Stimulated activated effector memory CD8-positive, alpha-beta T cell treated with anti-CD3 and anti-CD28 coated beads, Interleukin-12 subunit alpha, Interleukin-12 subunit beta, amount 100 ng/mL, for 72 hours (primary cell): Measurements from ENCODE around the gene MBNL3.
A peak's percentile ranks its signal among the peaks of the same experiment; 100 is the strongest.
"Not testable (repeated sequence)": the region's sequence is repeated elsewhere in the genome, so short reads cannot be mapped to it uniquely, and the experiment has no call there.

Experiments
- ATAC-seq: fragments of 150-1000 bp; cut with Tn5 transposase; 2 replicates; pipeline ENCODE4 v1.10.0; 2021
- DNase-seq, 2 donors: peaks; one replicate each; pipeline ENCODE4 v3.0.0; 2021 to 2022; ENCODE audit warnings: low spot score in 2 of 2
- H3K27ac Mint-ChIP-seq: one replicate; pipeline ENCODE4 v1.8.0; 2022; ENCODE audit warnings: mild to moderate bottlenecking, mixed read lengths
- H3K36me3 Mint-ChIP-seq: one replicate; pipeline ENCODE4 v1.8.0; 2022; ENCODE audit warnings: mild to moderate bottlenecking, mixed read lengths
- H3K4me1 Mint-ChIP-seq: one replicate; pipeline ENCODE4 v1.8.0; 2022; ENCODE audit warnings: mixed read lengths
- H3K4me3 Mint-ChIP-seq: one replicate; pipeline ENCODE4 v1.8.0; 2022; ENCODE audit warnings: mild to moderate bottlenecking, mixed read lengths
- H3K9me3 Mint-ChIP-seq: one replicate; pipeline ENCODE4 v1.8.0; 2022; ENCODE audit warnings: mixed read lengths

MBNL3 gene

DNA sequence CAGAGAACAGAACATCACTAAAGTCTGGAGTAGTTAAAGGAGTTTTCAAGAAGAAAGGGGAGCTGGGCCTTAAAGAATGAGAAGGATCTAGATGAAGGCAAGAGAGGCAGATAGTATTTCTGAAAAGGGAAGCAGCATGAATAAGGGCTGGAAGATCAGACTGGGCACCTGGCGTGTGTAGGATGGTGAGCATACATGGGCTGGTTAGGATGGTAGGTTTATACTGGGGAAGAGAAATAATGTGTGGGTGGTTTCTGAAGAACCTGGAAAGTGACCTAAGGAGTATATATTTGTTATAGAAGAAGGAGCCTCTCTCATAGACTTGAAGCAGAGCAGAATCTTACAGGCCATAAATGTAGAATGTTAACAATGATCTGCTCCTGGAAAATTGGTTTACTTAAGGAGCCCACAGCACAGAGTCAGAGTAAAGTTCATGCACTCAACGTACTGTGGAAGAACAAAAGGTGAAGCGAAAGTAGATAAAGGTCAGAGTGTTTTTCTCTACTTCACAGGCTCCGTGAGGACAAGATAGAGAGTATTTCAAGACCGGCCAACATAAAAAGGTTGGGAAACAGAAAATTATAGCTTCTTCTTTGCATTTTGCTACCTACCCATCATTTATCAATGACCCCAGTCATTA, 35.8 kb downstream of the MBNL3 start:
- ATAC-seq (no peak), DNase-seq (no peak)
- peaks cover 8% of the 10 kb centered on the region for H3K9me3 Mint-ChIP-seq
- no peaks in the 10 kb centered on the region for H3K36me3 Mint-ChIP-seq
- no peak overlapping the region for H3K27ac Mint-ChIP-seq
- peaks cover 6% of the 10 kb centered on the region for H3K4me1 Mint-ChIP-seq
- H3K4me3 Mint-ChIP-seq: no peak overlapping the region

DNA sequence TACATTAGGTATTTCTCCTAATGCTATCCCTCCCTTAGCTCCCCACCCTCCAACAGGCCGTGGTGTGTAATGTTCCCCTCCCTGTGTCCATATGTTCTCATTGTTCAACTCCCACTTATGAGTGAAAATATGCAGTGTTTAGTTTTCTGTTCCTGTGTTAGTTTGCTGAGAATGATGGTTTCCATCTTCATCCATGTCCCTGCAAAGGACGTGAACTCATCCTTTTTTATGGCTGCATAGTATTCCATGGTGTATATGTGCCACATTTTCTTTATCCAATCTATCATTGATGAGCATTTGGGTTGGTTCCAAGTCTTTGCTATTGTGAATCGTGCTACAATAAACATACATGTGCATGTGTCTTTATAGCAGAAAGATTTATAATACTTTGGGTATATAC, 42.9 kb downstream of the MBNL3 start:
- not testable (repeated sequence) for ATAC-seq, DNase-seq, H3K4me3 Mint-ChIP-seq, H3K9me3 Mint-ChIP-seq, H3K27ac Mint-ChIP-seq, H3K36me3 Mint-ChIP-seq, H3K4me1 Mint-ChIP-seq

DNA sequence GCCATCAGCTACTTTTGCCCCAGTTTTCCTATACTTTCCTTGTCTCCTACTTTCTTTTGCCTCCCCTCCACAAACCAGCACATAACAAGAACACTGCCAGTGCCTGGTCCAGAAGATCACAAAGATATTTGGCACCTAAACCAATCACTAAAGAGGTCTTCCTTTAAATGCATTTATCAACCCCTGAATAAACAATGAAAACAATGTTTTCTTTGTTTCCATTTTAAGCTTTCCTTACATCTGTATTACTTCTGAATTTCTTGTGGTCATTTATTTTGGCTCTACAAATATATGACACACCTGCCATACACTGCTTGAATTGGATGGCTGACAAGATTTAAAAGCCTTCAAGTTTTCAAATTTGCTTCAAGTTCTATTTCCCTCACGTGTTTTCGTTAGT, 43.9 kb downstream of the MBNL3 start:
- ATAC-seq (no peak), DNase-seq (no peak)
- no peak overlapping the region for H3K27ac Mint-ChIP-seq
- H3K4me1 Mint-ChIP-seq: peaks cover 5% of the 10 kb centered on the region
- no peaks in the 10 kb centered on the region for H3K36me3 Mint-ChIP-seq
- no peak overlapping the region for H3K4me3 Mint-ChIP-seq
- peaks cover 8% of the 10 kb centered on the region for H3K9me3 Mint-ChIP-seq

DNA sequence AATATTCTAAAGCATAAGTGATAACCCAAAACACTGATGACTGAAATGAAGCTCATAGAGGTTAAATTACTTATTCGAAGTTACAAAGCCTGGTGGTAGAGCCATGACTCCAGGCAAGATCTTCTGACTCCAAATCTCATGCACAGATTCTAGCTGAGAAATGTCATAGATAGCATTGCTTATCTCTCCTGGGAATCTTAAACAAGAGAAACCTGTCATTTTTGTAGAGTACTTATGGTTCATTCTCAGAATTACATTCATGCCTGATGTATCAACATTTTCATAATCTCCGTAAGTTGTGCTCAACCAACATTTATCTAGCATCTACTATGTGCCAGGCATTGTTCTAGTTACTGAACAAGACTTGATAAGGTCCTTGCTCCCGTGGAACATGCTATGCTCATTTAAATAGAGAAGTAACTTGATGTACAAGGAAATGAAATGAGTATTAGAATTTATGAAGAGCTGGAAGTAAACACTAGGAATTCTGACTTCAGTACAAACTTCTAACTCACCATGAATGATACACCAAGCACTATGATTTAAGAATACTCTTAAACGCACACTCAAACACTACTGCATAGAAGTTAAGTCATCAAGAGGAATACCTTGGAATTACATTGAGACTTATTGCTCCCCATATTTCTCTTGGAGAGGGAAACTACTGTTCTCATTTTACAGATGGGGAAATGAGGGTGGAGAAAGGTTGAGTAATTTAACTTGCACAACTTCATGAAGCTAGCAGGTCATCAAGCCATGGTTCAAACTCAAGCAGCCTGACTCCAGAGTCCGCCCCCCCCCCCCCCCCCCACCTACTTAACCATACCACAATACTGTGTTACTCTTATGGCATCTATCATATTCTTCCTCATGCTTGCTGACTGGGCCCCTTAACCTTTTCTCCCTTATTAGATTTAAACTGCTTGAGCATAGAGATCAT, 45.4 kb downstream of the MBNL3 start:
- Mint-ChIP-seq H3K27ac (no peak overlapping the region), H3K4me1 (peaks cover 5% of the 10 kb centered on the region), H3K9me3 (peaks cover 2% of the 10 kb centered on the region), H3K4me3 (no peak overlapping the region), H3K36me3 (no peaks in the 10 kb centered on the region)
- ATAC-seq: no peak
- no peak for DNase-seq

DNA sequence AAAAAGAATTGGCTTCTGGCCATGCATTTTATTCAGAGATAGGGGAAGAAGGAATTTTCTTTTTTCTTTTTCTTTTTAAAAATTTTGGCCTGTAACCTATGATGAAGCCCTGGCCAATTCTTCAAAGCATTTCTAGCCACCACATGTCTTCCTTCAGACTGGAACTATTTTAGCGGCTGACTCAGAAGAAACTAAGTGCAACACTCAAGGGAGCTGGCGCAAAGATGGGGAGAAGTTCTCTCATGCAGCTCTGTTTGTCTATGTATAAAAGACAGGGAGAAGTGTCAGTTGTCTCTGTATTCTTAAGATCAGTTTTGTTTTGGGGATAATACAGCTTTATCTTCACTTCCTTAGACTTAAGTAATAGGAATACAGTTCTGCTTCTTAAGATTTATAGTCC, 46.1 kb downstream of the MBNL3 start:
- no peak for DNase-seq

DNA sequence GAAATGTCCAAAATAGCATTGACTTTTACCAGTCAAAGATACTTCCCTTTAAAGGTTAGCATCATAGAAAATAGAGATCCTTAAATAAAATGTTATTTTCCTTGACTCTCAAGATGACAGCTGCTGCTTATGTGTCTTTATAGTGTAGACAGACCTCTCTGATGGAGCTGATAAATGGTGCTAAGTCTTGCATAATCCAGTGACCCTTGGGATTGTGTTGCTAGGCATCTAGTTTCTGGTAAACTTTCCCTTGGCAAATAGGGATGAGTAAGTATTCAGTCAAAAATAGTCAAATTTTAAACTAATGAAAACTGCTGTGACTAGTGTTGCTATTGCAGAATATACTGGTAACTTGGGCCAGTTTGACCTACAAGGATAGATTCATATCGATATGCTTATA, 53.6 kb downstream of the MBNL3 start:
- H3K4me3 Mint-ChIP-seq: no peak overlapping the region
- no peaks in the 10 kb centered on the region for H3K4me1 Mint-ChIP-seq
- H3K27ac Mint-ChIP-seq: no peak overlapping the region

More for the DNA sequence above, 46.1 kb downstream of the MBNL3 start:
- no peak overlapping the region for H3K27ac Mint-ChIP-seq
- no peaks in the 10 kb centered on the region for H3K36me3 Mint-ChIP-seq
- H3K9me3 Mint-ChIP-seq: no peaks in the 10 kb centered on the region
- H3K4me1 Mint-ChIP-seq: peaks cover 5% of the 10 kb centered on the region
- ATAC-seq: no peak
- no peak overlapping the region for H3K4me3 Mint-ChIP-seq

DNA sequence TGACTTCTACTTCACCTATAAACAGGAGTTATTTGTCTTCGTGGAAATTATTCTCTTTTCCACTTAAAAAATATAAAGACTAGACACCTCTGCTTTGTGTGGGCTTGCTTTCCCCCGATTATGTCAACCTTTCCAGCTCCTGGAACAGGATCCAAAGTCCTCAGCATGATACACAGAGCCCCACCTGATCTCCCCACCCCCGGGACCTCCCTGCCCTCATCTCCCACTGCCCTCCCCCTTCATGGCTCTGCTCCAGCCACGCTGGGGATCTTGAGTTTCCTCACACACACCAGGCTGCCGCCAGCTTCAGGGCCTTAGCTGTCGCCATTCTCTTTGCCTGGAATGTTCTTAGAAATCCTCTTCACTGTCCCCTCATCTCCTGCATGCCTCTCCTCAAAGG, 55.3 kb downstream of the MBNL3 start:
- no peak for ATAC-seq
- Mint-ChIP-seq H3K4me3 (no peak overlapping the region), H3K4me1 (no peaks in the 10 kb centered on the region), H3K9me3 (no peaks in the 10 kb centered on the region), H3K36me3 (no peaks in the 10 kb centered on the region), H3K27ac (no peak overlapping the region)
- no peak for DNase-seq

More for the DNA sequence above, 53.6 kb downstream of the MBNL3 start:
- DNase-seq (no peak), ATAC-seq (no peak)
- no peaks in the 10 kb centered on the region for H3K9me3 Mint-ChIP-seq
- H3K36me3 Mint-ChIP-seq: no peaks in the 10 kb centered on the region

DNA sequence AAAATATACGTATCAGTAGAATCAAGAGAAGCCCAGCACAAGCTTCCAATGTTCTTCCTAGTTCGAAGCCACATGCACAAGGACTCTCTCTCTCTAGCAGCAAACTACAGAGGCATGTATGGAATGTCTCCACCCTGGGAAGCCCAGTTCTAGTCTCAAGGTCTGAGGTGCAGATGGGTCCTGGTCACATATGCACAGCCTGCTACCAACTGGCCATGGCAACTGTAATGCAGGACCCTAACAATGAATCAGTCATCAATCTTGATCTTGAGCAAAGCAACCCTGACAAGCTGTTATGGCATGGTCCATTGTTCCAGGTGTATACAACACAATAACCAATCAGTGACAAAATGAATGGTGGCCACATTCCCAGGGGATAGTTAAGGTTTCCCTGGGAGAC, 55.8 kb downstream of the MBNL3 start:
- no peak for ATAC-seq
- no peak for DNase-seq
- Mint-ChIP-seq H3K4me1 (no peaks in the 10 kb centered on the region), H3K4me3 (no peak overlapping the region), H3K27ac (no peak overlapping the region), H3K36me3 (no peaks in the 10 kb centered on the region), H3K9me3 (no peaks in the 10 kb centered on the region)

DNA sequence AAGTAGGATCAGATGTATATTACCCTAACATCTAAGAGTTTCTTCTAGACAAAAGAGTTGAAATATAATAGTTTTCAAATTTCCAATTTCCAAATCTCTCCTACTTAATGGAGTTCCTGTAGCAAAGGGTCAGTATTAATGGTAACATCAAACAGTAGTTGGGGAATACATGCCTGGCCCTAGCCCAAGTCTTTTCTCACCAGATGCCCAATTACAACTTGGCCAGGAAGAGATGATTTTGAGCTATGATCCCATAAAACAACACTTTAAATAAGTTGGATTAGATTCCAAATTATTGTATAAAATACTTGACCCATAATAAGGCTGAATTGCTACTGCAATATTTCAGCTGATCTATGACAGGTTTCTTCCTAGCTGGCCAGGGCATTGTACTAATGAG, 59.9 kb downstream of the MBNL3 start:
- no peak overlapping the region for H3K27ac Mint-ChIP-seq
- no peak overlapping the region for H3K4me3 Mint-ChIP-seq
- DNase-seq: no peak
- H3K36me3 Mint-ChIP-seq: no peaks in the 10 kb centered on the region
- no peaks in the 10 kb centered on the region for H3K9me3 Mint-ChIP-seq
- peaks cover 12% of the 10 kb centered on the region for H3K4me1 Mint-ChIP-seq
- no peak for ATAC-seq

DNA sequence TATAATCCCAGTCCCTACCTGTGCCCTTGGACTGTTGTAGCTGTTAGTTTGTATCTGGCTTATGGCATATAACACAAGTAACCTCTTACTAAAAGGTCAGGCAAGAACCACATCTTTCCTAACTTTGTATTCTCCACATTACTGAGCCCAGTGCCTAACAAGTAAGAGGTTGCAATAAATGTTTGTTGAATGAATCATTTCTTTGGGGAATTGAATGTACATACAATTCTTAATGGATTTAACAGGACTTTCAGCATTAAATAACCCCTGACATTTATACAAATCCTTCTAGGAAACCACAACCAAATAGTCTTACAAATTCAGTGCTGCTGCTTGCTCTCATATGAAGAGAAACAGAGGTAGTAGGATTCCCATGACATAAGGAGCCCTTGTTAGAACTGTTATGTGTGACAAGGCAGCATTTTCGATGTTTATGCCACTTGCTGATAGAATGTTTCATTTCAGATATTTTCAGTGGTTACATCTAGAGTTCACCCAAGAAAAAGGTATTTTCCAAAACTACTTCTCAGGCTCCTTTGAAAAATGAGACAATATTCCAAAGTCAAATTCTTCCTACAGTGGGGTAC, 62.0 kb downstream of the MBNL3 start:
- Mint-ChIP-seq H3K4me1 (peaks cover 12% of the 10 kb centered on the region), H3K4me3 (no peak overlapping the region), H3K27ac (no peak overlapping the region), H3K9me3 (no peaks in the 10 kb centered on the region), H3K36me3 (no peaks in the 10 kb centered on the region)
- ATAC-seq (peak; percentile 48), DNase-seq (no peak)

DNA sequence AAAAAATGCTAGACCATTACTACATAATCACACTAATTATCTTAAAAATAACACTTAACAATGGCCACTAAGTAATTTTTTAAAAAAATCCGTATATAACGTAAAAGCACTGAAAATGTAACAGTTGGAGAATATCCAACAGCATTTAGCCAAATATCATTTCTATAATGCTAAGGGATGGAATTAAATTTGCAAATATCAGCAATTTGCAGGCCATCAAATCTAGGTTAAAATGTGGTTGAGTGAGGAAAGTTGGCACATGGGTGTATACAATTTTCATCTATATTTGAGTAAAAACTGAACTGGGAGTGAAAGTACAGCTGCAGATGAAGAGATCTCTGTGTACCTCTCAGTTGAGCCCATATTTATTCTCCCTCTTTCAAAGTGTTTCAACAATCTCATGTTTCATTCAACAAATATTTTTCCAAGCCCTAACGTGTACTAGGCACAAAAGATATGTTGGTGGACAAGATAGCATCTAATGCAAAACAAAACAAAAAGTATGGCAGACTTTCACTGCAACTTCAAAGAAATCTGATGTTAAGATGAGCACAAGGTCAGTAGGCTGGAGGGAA, 63.0 kb downstream of the MBNL3 start:
- Mint-ChIP-seq H3K4me1 (peaks cover 12% of the 10 kb centered on the region), H3K36me3 (no peaks in the 10 kb centered on the region), H3K27ac (no peak overlapping the region), H3K4me3 (no peak overlapping the region), H3K9me3 (no peaks in the 10 kb centered on the region)
- no peak for DNase-seq
- no peak for ATAC-seq

DNA sequence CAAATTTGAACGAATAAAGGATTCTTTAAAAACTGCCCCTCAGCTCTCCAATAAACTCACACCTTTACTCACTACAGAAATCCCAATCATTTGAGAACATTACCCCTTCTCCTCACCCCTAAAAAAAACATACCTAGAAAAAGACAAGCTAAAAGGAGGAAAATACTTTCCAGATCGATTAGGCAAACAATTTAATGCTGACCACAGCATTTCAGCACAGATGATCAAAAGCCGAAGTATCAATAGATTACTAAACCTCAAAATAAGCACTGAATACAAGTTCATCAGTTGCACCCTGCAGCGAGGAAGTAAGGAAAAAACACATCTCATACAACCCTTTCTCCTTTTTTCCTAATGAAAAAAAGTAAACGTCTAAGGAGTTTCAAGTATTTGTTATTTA, 65.5 kb downstream of the MBNL3 start:
- Mint-ChIP-seq H3K9me3 (no peaks in the 10 kb centered on the region), H3K4me3 (no peak overlapping the region), H3K4me1 (peaks cover 12% of the 10 kb centered on the region), H3K27ac (no peak overlapping the region), H3K36me3 (no peaks in the 10 kb centered on the region)
- ATAC-seq: no peak
- DNase-seq: no peak

DNA sequence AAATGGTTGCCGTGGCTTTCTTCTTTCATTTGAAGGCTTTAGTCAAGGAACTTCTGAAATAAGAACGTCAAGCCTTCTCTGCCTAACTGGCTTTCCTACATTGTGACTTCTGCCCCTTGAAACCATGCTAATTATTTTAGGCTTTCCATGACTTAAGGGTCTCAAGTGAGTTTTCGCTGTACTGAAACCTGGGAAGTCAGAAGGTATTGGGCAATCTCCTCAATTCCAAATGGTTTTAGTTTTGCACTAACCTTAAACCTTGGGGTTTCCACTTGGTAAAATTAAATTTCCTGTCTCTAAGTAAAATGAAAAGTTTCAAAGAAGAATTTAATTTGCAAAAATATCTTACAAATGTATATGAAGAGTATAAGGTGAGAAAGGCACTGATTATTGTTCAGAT, 73.8 kb downstream of the MBNL3 start:
- H3K4me1 Mint-ChIP-seq: peaks cover 2% of the 10 kb centered on the region

DNA sequence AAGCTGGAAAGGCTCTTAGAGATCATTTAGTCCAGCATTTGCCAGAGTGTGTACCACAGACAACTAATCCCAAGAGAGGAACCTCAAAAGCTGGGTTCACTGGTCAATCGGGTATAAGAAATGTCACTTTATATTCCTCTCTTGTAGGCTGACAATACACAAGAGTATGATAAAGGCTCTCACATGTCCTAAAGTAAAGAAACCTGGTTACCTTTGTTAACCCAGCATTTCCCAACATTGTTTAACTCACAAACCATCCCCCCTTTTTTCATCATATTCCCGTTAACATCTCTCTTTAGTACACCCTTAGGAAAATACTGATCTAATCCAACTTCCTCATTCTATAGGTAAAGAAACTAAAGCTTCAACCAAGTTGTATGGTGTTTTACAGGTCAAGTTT, 74.4 kb downstream of the MBNL3 start:
- H3K27ac Mint-ChIP-seq: no peak overlapping the region
- H3K4me1 Mint-ChIP-seq: peaks cover 8% of the 10 kb centered on the region
- no peaks in the 10 kb centered on the region for H3K36me3 Mint-ChIP-seq
- H3K9me3 Mint-ChIP-seq: no peaks in the 10 kb centered on the region
- no peak for ATAC-seq
- no peak for DNase-seq
- no peak overlapping the region for H3K4me3 Mint-ChIP-seq

More for the DNA sequence above, 73.8 kb downstream of the MBNL3 start:
- no peak overlapping the region for H3K4me3 Mint-ChIP-seq
- ATAC-seq (no peak), DNase-seq (no peak)
- H3K27ac Mint-ChIP-seq: no peak overlapping the region
- no peaks in the 10 kb centered on the region for H3K36me3 Mint-ChIP-seq
- no peaks in the 10 kb centered on the region for H3K9me3 Mint-ChIP-seq

DNA sequence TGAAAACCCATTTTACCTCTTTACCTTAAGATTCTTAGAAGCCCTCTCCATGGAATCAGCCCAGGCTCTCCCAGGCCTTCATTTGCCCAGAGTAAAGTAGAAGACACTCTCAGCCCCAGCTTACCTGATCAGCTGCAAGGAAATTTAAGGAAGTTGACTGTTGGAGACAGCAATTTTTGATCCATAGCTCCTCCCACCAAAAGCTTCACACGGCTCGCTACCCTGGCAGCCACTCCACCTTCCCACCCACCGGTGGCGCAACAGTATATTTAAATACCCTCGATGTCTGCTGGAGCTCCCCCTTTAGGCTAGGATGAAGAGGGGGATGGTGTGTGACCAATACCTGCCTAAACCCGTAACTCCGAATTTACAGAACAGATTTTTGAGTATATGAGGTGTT, 75.4 kb downstream of the MBNL3 start:
- Mint-ChIP-seq H3K4me3 (no peak overlapping the region), H3K27ac (no peak overlapping the region), H3K9me3 (no peaks in the 10 kb centered on the region), H3K4me1 (peaks cover 8% of the 10 kb centered on the region), H3K36me3 (no peaks in the 10 kb centered on the region)
- ATAC-seq (no peak), DNase-seq (no peak)
